Esophagus muscularis mucosa (tissue), 4 donors: ENCODE results near the gene CLEC4M. TPM values are rescaled to one million over a fixed set of nuclear protein-coding genes. Genes with fewer than 3 reads are reported as not detected.
A peak's percentile ranks its signal among the peaks of the same experiment; 100 is the strongest.
"Not testable (repeated sequence)": the region's sequence is repeated elsewhere in the genome, so short reads cannot be mapped to it uniquely, and the experiment has no call there.

Source experiments
- DNase-seq: peaks from one replicate; pipeline ENCODE4 v3.0.0-alpha.2; 2017; ENCODE audit errors: extremely low spot score
- H3K27ac ChIP-seq, 4 donors: fragments of 200-600 bp; sonication (generic); replicated peaks in 1 of 4; 1 replicate in 3 of 4; 2 replicates in 1 of 4; pipeline ENCODE4 v1.5.1; 2016 to 2019; ENCODE audit warnings: mild to moderate bottlenecking in 1 of 4
- H3K27me3 ChIP-seq, 4 donors: fragments of 200-600 bp; sonication (generic); one replicate each; pipeline versions ENCODE4 v1.5.1 to v1.6.0; 2016 to 2019
- H3K36me3 ChIP-seq, 4 donors: fragments of 200-600 bp; sonication (generic); one replicate each; pipeline ENCODE4 v1.5.1; 2016 to 2019
- H3K4me1 ChIP-seq, 4 donors: fragments of 200-600 bp; sonication (generic); one replicate each; pipeline ENCODE4 v1.5.1; 2016 to 2019
- H3K4me3 ChIP-seq, 4 donors: fragments of 200-600 bp; sonication (generic); 1 replicate in 2 of 4; 2 replicates in 2 of 4; pipeline ENCODE4 v1.5.1; 2016 to 2019; ENCODE audit warnings: mild to moderate bottlenecking in 4 of 4, moderate library complexity in 1 of 4
- H3K9me3 ChIP-seq, 4 donors: fragments of 200-600 bp; sonication (generic); 1 replicate in 3 of 4; 2 replicates in 1 of 4; pipeline ENCODE4 v1.5.1; 2016 to 2019
- CTCF ChIP-seq, 3 experiments: fragments of 200-600 bp in 2 of 3; fragments of 450-650 bp in 1 of 3; sonication (generic) in 2 of 3; IDR thresholded peaks; one replicate each; pipeline ENCODE4 v1.5.1; 2017 to 2019; ENCODE audit warnings: antibody characterized with exemption in 3 of 3, mild to moderate bottlenecking in 2 of 3, moderate library complexity in 1 of 3
- EP300 ChIP-seq: sonication (generic); formaldehyde crosslinking; IDR thresholded peaks from one replicate; pipeline ENCODE4 v1.6.1; 2017; ENCODE audit warnings: antibody characterized with exemption
- POLR2A ChIP-seq: fragments of 450-650 bp; IDR thresholded peaks from one replicate; pipeline ENCODE4 v1.6.1; 2017; ENCODE audit warnings: antibody characterized with exemption, moderate library complexity, mild to moderate bottlenecking, low read depth
- POLR2AphosphoS5 ChIP-seq, 2 donors: sonication (generic); formaldehyde crosslinking; IDR thresholded peaks; one replicate each; pipeline ENCODE4 v1.6.1; 2017; ENCODE audit warnings: antibody characterized with exemption in 2 of 2
- WGBS: methylation state at CpG from one replicate; pipeline ENCODE4 v1.1.5; 2018; 5-methylcytosine and 5-hydroxymethylcytosine counted together
- intact Hi-C: fragments of 100-400 bp; cut with DNase I; formaldehyde crosslinking; loops from one replicate; pipeline ENCODE4 v1.15.1; 2023
- total RNA-seq, 4 donors: library from RNA; depleted of rRNA; stranded (reverse); fragments of >200 nt; gene quantifications; one replicate each; pipeline versions ENCODE4 v1.1.0 to v1.2.1, GENCODE V29; 2016

The CLEC4M gene
- total RNA-seq, 4 donors from 2014 or later = not detected

- Histone ChIP-seq H3K9me3 (peaks cover 0 to 6% (median 0%) of the 10 kb centered on the region in 4 donors), H3K27ac (no peak overlapping the region), H3K4me1 (peaks cover 0 to 16% (median 7%) of the 10 kb centered on the region in 4 donors), H3K4me3 (peak overlapping the region in 1 of 4 donors; percentile 36), H3K36me3 (no peaks in the 10 kb centered on the region), H3K27me3 (peaks cover 4 to 73% (median 25%) of the 10 kb centered on the region in 4 donors)
- DNase-seq = no peak
- 20% methylated on average over 6 of the region's 31 CpGs for WGBS
- TF ChIP-seq EP300 (no peak), POLR2AphosphoS5 (IDR thresholded peaks at IDR 0.05) (no peak), POLR2A (no peak), CTCF (IDR thresholded peaks at IDR 0.05) (no peak)
- intact Hi-C loops = no loop called here
Measured at GRCh38 chr19:7789447-7789846, 26.4 kb downstream of the CLEC4M start.

- 76% methylated on average over 4 of the region's 14 CpGs for WGBS
- peaks cover 4 to 69% (median 25%) of the 10 kb centered on the region in 4 donors for H3K27me3 ChIP-seq
- TF ChIP-seq POLR2AphosphoS5 (IDR thresholded peaks at IDR 0.05) = no peak
- no peak for TF ChIP-seq CTCF (IDR thresholded peaks at IDR 0.05)
- no peak for TF ChIP-seq EP300
- no peak for TF ChIP-seq POLR2A
- no peak for DNase-seq
- H3K4me1 ChIP-seq = peaks cover 0 to 16% (median 7%) of the 10 kb centered on the region in 4 donors
- no peak overlapping the region for H3K4me3 ChIP-seq
- no peaks in the 10 kb centered on the region for H3K36me3 ChIP-seq
- H3K27ac ChIP-seq = no peak overlapping the region
- intact Hi-C loops = loop anchor here (10.0 kb wide), 1 partner anchor 106 kb away; the partner anchor contains the start of gene TRAPPC5
- H3K9me3 ChIP-seq = no peaks in the 10 kb centered on the region
Measured at GRCh38 chr19:7790416-7790815, 27.4 kb downstream of the CLEC4M start.

- Histone ChIP-seq H3K4me3 (no peak overlapping the region), H3K36me3 (no peaks in the 10 kb centered on the region), H3K4me1 (peaks cover 0 to 16% (median 7%) of the 10 kb centered on the region in 4 donors), H3K9me3 (no peaks in the 10 kb centered on the region), H3K27me3 (peaks cover 4 to 61% (median 24%) of the 10 kb centered on the region in 4 donors), H3K27ac (no peak overlapping the region)
- intact Hi-C loops = loop anchor here (10.0 kb wide), 1 partner anchor 107 kb away; the partner anchor contains the start of gene TRAPPC5
- no peak for TF ChIP-seq POLR2AphosphoS5 (IDR thresholded peaks at IDR 0.05)
- TF ChIP-seq CTCF (IDR thresholded peaks at IDR 0.05) = no peak
- no peak for TF ChIP-seq EP300
- no peak for TF ChIP-seq POLR2A
- DNase-seq = no peak
- WGBS = 61% methylated on average over 7 of the region's 7 CpGs
Measured at GRCh38 chr19:7792281-7792680, 29.2 kb downstream of the CLEC4M start.

GRCh38 chr19:7792701-7793100 lies 29.7 kb downstream of the CLEC4M start:
- peaks cover 0 to 16% (median 7%) of the 10 kb centered on the region in 4 donors for H3K4me1 ChIP-seq
- H3K27me3 ChIP-seq = peaks cover 4 to 61% (median 20%) of the 10 kb centered on the region in 4 donors
- intact Hi-C loops = loop anchor here (10.0 kb wide), 1 partner anchor 108 kb away; the partner anchor contains the start of gene TRAPPC5
- H3K36me3 ChIP-seq, H3K27ac ChIP-seq, H3K9me3 ChIP-seq, H3K4me3 ChIP-seq, DNase-seq: not testable (repeated sequence)
- 80% methylated on average over 7 of the region's 7 CpGs for WGBS

GRCh38 chr19:7793493-7793892 lies 30.4 kb downstream of the CLEC4M start:
- TF ChIP-seq POLR2AphosphoS5 (IDR thresholded peaks at IDR 0.05) (no peak), EP300 (no peak), CTCF (IDR thresholded peaks at IDR 0.05) (no peak), POLR2A (no peak)
- intact Hi-C loops = loop anchor here (10.0 kb wide), 1 partner anchor 109 kb away; the partner anchor contains the start of gene TRAPPC5
- peaks cover 0 to 11% (median 4%) of the 10 kb centered on the region in 4 donors for H3K4me1 ChIP-seq
- H3K27ac ChIP-seq = no peak overlapping the region
- no peak overlapping the region for H3K4me3 ChIP-seq
- H3K9me3 ChIP-seq = no peaks in the 10 kb centered on the region
- WGBS = 78% methylated on average over 3 of the region's 3 CpGs
- DNase-seq = no peak
- peaks cover 4 to 61% (median 14%) of the 10 kb centered on the region in 4 donors for H3K27me3 ChIP-seq
- H3K36me3 ChIP-seq = no peaks in the 10 kb centered on the region
